Neuronal stem cell (in vitro differentiated cells): ENCODE data around the gene TRIM73.
"Not testable (repeated sequence)": the region's sequence is repeated elsewhere in the genome, so short reads cannot be mapped to it uniquely, and the experiment has no call there.

ENCODE experiments used
- DNase-seq: peaks from one replicate; pipeline ENCODE4 v3.0.0-alpha.2; 2013; ENCODE audit warnings: low spot score
- H2AFZ ChIP-seq: one replicate; pipeline ENCODE4 v1.6.1; 2013; ENCODE audit warnings: mild to moderate bottlenecking, low read length, inconsistent platforms
- H2AK5ac ChIP-seq: 2 replicates; pipeline ENCODE4 v1.6.1; 2013; ENCODE audit warnings: low read depth, mild to moderate bottlenecking, inconsistent platforms, low read length, moderate library complexity, mixed read lengths
- H2BK120ac ChIP-seq: 2 replicates; pipeline ENCODE4 v1.6.1; 2013; ENCODE audit warnings: low read depth, mild to moderate bottlenecking, inconsistent platforms, low read length, moderate library complexity, mixed read lengths
- H2BK12ac ChIP-seq: one replicate; pipeline ENCODE4 v1.6.1; 2013; ENCODE audit warnings: low read length, inconsistent platforms
- H2BK15ac ChIP-seq: 2 replicates; pipeline ENCODE4 v1.6.1; 2013; ENCODE audit warnings: mild to moderate bottlenecking, low read length, inconsistent platforms, mixed read lengths
- H2BK5ac ChIP-seq: one replicate; pipeline ENCODE4 v1.6.1; 2013; ENCODE audit warnings: inconsistent platforms, mild to moderate bottlenecking, low read length, moderate library complexity
- H3K14ac ChIP-seq: one replicate; pipeline ENCODE4 v1.6.1; 2013; ENCODE audit warnings: low read length, inconsistent platforms
- H3K18ac ChIP-seq: 2 replicates; pipeline ENCODE4 v1.6.1; 2013; ENCODE audit warnings: low read length, inconsistent platforms
- H3K23ac ChIP-seq: 2 replicates; pipeline ENCODE4 v1.6.1; 2013; ENCODE audit warnings: low read depth, mild to moderate bottlenecking, mixed read lengths, low read length, inconsistent platforms; ENCODE audit not compliant: poor library complexity
- H3K27ac ChIP-seq: replicated peaks from 3 replicates; pipeline ENCODE4 v1.5.1; 2013; ENCODE audit warnings: low read length, inconsistent platforms
- H3K27me3 ChIP-seq, 3 experiments: 2 replicates each; pipeline ENCODE4 v1.6.1; 2013; ENCODE audit warnings: low read length in 3 of 3, mild to moderate bottlenecking in 2 of 3, inconsistent platforms in 1 of 3, low read depth in 1 of 3, mixed read lengths in 1 of 3, moderate library complexity in 1 of 3; ENCODE audit not compliant: control insufficient read depth in 3 of 3, insufficient read depth in 3 of 3
- H3K36me3 ChIP-seq, 2 donors: replicated peaks in 1 of 2; 2 replicates each; pipeline ENCODE4 v1.6.1; 2013; ENCODE audit warnings: low read length in 2 of 2; ENCODE audit not compliant: control insufficient read depth in 2 of 2, insufficient read depth in 2 of 2
- H3K4ac ChIP-seq: 2 replicates; pipeline ENCODE4 v1.6.1; 2013; ENCODE audit warnings: inconsistent platforms, mild to moderate bottlenecking, low read length, moderate library complexity
- H3K4me1 ChIP-seq, 2 donors: 1 replicate in 1 of 2; 2 replicates in 1 of 2; pipeline ENCODE4 v1.6.1; 2013; ENCODE audit warnings: low read length in 2 of 2, low read depth in 1 of 2; ENCODE audit not compliant: control insufficient read depth in 2 of 2, insufficient read depth in 1 of 2
- H3K4me2 ChIP-seq: one replicate; pipeline ENCODE4 v1.6.1; 2013; ENCODE audit warnings: mild to moderate bottlenecking, low read length, inconsistent platforms; ENCODE audit not compliant: insufficient read depth, poor library complexity, severe bottlenecking
- H3K4me3 ChIP-seq, 2 donors: 2 replicates each; pipeline ENCODE4 v1.5.1; 2013; ENCODE audit warnings: low read length in 2 of 2, mild to moderate bottlenecking in 2 of 2, inconsistent platforms in 1 of 2, moderate library complexity in 1 of 2
- H3K79me1 ChIP-seq: one replicate; pipeline ENCODE4 v1.6.1; 2013; ENCODE audit warnings: low read depth, mild to moderate bottlenecking, inconsistent platforms, low read length, moderate library complexity
- H3K9ac ChIP-seq: one replicate; pipeline ENCODE4 v1.6.1; 2013; ENCODE audit warnings: mild to moderate bottlenecking, low read depth, low read length, inconsistent platforms; ENCODE audit not compliant: poor library complexity
- H3K9me3 ChIP-seq, 2 donors: replicated peaks in 1 of 2; 2 replicates each; pipeline versions ENCODE3 to v1.6.1; 2013; ENCODE audit warnings: low read length in 2 of 2, mild to moderate bottlenecking in 2 of 2, inconsistent platforms in 1 of 2, low read depth in 1 of 2, mixed read lengths in 1 of 2, moderate library complexity in 1 of 2; ENCODE audit not compliant: control insufficient read depth in 2 of 2, insufficient read depth in 1 of 2
- H4K8ac ChIP-seq: one replicate; pipeline ENCODE4 v1.6.1; 2013; ENCODE audit warnings: low read depth, mild to moderate bottlenecking, inconsistent platforms, low read length, moderate library complexity
- H4K91ac ChIP-seq: one replicate; pipeline ENCODE4 v1.6.1; 2013; ENCODE audit warnings: low read length, low read depth, mild to moderate bottlenecking, inconsistent platforms; ENCODE audit not compliant: poor library complexity
- WGBS, 2 donors: extraction: QIAGEN DNeasy Blood & Tissue Kit; methylation state at CpG; one replicate each; pipeline ENCODE4 v1.1.7; 2013; ENCODE audit warnings: missing lambda C conversion rate in 2 of 2, mixed read lengths in 1 of 2; ENCODE audit not compliant: insufficient read length in 2 of 2, insufficient replicate concordance in 1 of 2; ENCODE audit errors: extremely low coverage in 2 of 2; 5-methylcytosine and 5-hydroxymethylcytosine counted together

Gene TRIM73

GRCh38 chr7:75414204-75414603 lies 18.8 kb downstream of the TRIM73 start:
- not testable (repeated sequence) for H2BK120ac ChIP-seq, H2BK12ac ChIP-seq, H3K4me1 ChIP-seq, H4K8ac ChIP-seq, H3K23ac ChIP-seq, H3K4me3 ChIP-seq, H3K14ac ChIP-seq, H3K9ac ChIP-seq, H3K9me3 ChIP-seq, H3K27me3 ChIP-seq, H2AK5ac ChIP-seq, H3K79me1 ChIP-seq, H3K4ac ChIP-seq, DNase-seq, H3K27ac ChIP-seq, H4K91ac ChIP-seq, H2BK15ac ChIP-seq, H3K4me2 ChIP-seq, H2BK5ac ChIP-seq, H2AFZ ChIP-seq, H3K18ac ChIP-seq
- H3K36me3 ChIP-seq: peaks cover 3 to 20% of the 10 kb centered on the region in 2 donors
- no CpG with 5 or more reads among the region's 6 CpGs for WGBS, 2 donors

GRCh38 chr7:75414708-75415427 lies 19.4 kb downstream of the TRIM73 start:
- H3K27ac ChIP-seq, H3K4me2 ChIP-seq, H3K79me1 ChIP-seq, H2BK15ac ChIP-seq, H3K14ac ChIP-seq, H3K4me3 ChIP-seq, H4K91ac ChIP-seq, H2BK5ac ChIP-seq, H3K9me3 ChIP-seq, DNase-seq, H3K23ac ChIP-seq, H3K9ac ChIP-seq, H4K8ac ChIP-seq, H2AK5ac ChIP-seq, H3K4ac ChIP-seq, H3K18ac ChIP-seq, H2AFZ ChIP-seq, H3K27me3 ChIP-seq, H2BK12ac ChIP-seq, H2BK120ac ChIP-seq, H3K4me1 ChIP-seq: not testable (repeated sequence)
- no CpG with 5 or more reads among the region's 13 CpGs for WGBS, 2 donors
- peaks cover 4 to 22% of the 10 kb centered on the region in 2 donors for H3K36me3 ChIP-seq

GRCh38 chr7:75415428-75415817 lies 20.0 kb downstream of the TRIM73 start:
- H3K27me3 ChIP-seq, H3K9me3 ChIP-seq, H2BK5ac ChIP-seq, H3K79me1 ChIP-seq, H2BK12ac ChIP-seq, DNase-seq, H4K8ac ChIP-seq, H3K14ac ChIP-seq, H3K4me2 ChIP-seq, H2BK15ac ChIP-seq, H3K18ac ChIP-seq, H2AFZ ChIP-seq, H3K4me1 ChIP-seq, H3K27ac ChIP-seq, H2AK5ac ChIP-seq, H4K91ac ChIP-seq, H3K4me3 ChIP-seq, H3K9ac ChIP-seq, H3K23ac ChIP-seq, H3K4ac ChIP-seq, H2BK120ac ChIP-seq: not testable (repeated sequence)
- WGBS, 2 donors: no CpG with 5 or more reads among the region's 11 CpGs
- peaks cover 4 to 26% of the 10 kb centered on the region in 2 donors for H3K36me3 ChIP-seq

GRCh38 chr7:75415829-75416373 lies 20.5 kb downstream of the TRIM73 start:
- no CpG with 5 or more reads among the region's 27 CpGs for WGBS, 2 donors
- H3K27me3 ChIP-seq, H3K9ac ChIP-seq, H2BK12ac ChIP-seq, H2BK120ac ChIP-seq, H2BK5ac ChIP-seq, H3K4me3 ChIP-seq, H3K79me1 ChIP-seq, DNase-seq, H3K4me2 ChIP-seq, H3K14ac ChIP-seq, H3K9me3 ChIP-seq, H3K18ac ChIP-seq, H2AK5ac ChIP-seq, H2AFZ ChIP-seq, H4K8ac ChIP-seq, H3K27ac ChIP-seq, H4K91ac ChIP-seq, H2BK15ac ChIP-seq, H3K4me1 ChIP-seq, H3K4ac ChIP-seq, H3K23ac ChIP-seq: not testable (repeated sequence)
- H3K36me3 ChIP-seq: peaks cover 4 to 31% of the 10 kb centered on the region in 2 donors
